ELR (cell line): ENCODE results near the gene TMEM117.
"Not testable (repeated sequence)": the region's sequence is repeated elsewhere in the genome, so short reads cannot be mapped to it uniquely, and the experiment has no call there.

Experiments
- DNase-seq: peaks from one replicate; pipeline ENCODE4 v3.0.0-alpha.2; 2015; ENCODE audit warnings: low read depth

TMEM117 gene

DNA sequence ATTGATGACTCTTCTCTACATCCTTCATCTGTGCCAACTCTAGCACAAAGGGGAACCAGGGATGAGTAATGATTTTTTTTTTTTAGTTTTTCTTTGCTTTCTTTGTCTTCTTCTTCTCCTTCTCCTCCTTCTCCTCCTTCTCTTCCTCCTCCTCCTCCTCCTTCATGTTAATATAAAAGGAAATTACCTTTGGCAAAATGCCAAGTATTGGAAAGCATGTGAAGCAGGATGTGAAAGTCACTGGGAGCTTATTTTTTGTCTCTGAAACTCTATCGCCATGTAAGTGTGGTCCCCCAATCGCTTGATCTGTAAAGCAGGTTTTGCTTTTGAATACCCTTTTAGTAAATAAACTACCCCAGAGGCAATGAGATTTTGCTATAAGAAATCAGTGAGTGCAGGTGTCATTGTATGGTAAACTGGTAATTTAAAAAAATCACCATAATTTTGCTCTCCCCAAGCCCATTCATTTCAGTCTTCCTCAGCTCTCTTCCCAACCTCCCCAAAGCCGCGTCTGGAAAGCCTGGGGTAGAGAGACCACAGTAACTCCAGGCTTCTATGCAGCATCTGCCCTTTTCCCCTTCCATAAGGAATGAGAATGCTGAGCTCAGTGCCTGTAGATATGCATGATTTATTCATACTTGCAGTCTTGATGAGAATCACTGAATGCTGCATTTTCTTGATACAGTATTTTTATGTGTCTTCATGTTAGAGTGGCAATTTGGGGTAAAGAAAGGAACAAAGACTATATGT lies 388.7 kb downstream of the TMEM117 start:
- no peak for DNase-seq

DNA sequence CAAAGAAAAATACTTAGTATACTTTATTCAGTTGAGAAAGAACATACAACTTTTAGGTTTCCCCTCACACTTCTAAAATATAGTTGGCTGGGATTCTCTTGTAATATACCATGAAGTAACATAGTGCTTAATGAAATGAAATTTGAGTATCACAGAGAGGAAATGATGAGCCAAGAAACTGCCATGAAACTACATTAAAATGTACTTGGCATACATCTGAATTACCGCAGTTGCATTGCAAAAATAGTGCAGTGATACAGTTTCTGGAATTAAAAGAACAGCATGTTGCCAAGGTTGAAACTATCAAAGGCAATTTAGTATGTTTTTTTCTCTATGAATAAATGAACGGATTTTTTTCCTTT lies 389.2 kb downstream of the TMEM117 start:
- DNase-seq: no peak

- no peak for DNase-seq
Measured at GRCh38 chr12:44227616-44228015, 391.7 kb downstream of the TMEM117 start.

DNA sequence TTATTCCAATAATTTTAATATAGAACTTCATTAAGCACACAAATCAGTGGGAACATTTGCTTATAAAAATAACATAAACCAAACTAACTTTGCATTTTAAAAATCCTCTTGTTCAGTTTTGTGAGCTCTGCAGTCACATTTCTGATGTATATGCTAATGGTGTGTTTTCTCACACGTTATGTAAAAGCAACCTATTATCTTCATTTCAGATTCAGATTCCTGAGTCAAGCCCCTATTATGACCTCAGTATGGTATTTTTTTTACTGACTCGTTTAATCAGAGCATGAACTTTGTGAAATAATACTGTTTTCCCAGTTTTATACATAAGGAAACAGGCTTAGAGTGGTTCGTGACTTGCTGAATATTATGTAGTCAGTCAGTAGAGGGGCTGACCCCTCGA lies 394.0 kb downstream of the TMEM117 start:
- no peak for DNase-seq

DNA sequence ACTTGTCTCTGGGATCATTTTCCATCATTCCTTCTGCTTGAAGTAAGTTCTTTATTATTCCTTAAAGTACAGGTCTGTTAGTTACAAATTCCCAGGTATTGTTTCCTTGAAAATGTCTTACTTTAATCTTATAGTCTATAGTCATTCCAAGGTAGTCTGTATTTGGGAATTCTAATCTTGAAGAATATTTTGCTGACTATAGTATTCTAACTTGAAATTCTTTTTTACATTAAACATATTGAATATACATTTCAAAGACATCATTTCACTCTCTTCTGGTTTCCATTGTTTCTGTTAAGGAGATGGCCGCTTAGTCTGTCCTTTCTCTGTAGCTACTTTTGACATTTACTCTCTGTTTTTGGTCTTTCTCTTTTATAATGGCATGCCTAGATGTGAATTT lies 399.8 kb downstream of the TMEM117 start:
- no peak for DNase-seq

DNA sequence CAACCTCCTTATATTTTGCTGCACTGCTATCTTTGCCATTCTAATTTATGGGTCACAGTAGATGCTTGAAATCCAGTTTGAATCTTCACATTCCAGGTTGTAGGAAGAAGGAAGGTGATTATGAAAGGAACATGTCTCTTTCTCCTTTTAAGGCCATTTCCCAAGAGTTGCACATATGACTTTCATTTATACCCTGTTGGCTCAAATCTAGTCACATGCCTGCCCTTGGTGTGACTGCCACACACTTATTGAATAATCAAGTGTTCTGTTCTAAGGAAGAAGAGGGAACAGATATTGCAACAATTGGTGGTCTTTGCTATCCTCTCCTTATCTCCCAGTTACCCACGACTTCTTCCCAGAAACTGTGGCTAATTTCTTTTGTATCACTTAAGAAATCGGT lies 404.3 kb downstream of the TMEM117 start:
- no peak for DNase-seq

DNA sequence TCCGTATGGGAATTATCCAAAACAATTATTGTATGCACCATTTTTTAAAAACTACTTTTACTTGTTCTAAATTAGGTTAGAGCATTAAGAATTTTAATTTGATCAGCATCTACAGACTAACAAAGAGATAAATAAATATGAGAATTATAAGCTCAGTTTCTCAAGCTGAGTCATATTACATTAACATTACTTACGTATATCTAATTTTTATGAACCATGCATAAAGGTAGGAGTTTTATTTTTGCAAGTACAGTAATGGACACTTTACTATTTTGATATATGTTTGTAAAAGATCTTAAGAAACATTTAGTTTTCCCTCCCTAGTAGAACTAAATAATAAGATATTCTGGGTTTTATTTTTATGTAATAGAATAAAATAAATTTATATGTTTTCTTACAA lies 410.1 kb downstream of the TMEM117 start:
- no peak for DNase-seq

- no peak for DNase-seq
Measured at GRCh38 chr12:44246482-44247105, 410.7 kb downstream of the TMEM117 start.

DNA sequence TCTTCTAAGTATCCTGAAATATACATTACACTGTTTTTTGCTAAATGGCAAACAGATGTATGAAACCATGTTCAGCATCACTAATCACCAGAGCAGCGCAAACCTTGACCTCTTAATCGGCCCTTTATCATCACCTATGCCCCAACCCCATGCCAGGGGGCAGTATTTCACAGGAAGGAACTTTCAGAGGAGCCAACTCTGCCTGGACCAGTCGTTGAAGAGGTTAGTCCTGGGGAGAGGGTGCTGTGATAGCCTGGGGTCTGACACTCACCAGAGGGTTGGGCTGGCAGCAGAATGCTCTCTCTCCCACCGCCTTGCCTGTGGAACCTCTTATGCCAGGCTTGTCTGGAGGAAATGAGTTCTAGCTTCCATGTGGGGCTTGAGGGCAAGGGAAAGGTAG lies 411.7 kb downstream of the TMEM117 start:
- DNase-seq: no peak

- no peak for DNase-seq
Measured at GRCh38 chr12:44248436-44248835, 412.6 kb downstream of the TMEM117 start.

GRCh38 chr12:44250440-44250839 lies 414.6 kb downstream of the TMEM117 start:
- DNase-seq: not testable (repeated sequence)

DNA sequence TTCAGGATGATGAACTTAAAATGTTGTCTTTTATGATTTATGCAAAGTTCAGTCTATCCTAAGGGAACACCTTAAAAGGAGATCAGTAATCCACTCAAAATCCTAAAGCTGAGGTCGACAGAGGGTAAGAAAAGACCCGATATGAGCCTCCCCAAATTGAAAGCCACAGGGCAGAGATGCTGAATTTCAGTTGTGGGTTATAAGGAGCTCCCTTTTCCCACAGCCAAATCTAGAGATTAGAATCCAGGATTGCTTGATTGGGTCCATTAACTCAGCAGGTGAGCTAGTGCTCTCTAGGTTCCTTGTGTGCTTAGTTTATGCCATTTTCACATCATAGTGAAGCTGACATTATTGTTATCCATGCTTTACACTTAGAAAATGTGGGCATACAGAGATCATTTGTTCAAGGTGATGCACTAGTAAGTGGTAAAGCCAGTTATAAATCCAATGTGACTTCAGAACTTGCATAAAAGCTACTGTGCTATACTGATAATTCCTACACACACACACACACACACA lies 417.5 kb downstream of the TMEM117 start:
- DNase-seq: no peak

- no peak for DNase-seq
Measured at GRCh38 chr12:44258246-44258645, 422.4 kb downstream of the TMEM117 start.

- DNase-seq: no peak
Measured at GRCh38 chr12:44259890-44260289, 424.0 kb downstream of the TMEM117 start.

GRCh38 chr12:44260581-44260980 lies 424.7 kb downstream of the TMEM117 start:
- DNase-seq: no peak

DNA sequence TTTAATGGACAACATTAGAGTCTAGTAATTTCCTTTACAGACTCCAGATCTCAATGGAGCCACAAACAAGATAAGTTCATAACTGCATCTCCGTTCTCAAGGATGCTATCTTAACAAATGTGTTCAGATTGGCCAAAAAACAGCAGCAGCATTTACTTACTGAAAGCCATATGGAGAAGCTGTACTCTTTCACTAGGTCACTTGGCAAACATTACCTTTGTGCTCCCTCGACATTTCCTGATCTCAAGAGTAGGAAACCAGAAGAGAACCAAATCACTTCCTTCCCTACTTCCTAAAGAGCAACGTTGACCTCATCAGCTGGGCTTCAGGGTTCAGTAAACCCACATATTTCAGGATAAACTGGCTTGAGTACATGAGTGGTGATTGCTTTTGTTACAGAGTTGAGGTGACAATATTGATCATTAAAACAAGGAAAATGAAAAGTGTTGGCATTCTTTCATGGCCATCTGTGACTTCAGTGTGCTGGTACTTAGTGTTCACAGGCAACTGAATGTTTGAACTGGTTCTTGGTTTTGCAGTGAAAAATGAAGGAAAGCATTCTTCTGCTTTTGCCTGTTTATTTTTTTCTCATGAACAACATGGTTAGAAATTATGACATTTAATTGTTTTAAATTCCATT lies 449.6 kb downstream of the TMEM117 start:
- no peak for DNase-seq

DNA sequence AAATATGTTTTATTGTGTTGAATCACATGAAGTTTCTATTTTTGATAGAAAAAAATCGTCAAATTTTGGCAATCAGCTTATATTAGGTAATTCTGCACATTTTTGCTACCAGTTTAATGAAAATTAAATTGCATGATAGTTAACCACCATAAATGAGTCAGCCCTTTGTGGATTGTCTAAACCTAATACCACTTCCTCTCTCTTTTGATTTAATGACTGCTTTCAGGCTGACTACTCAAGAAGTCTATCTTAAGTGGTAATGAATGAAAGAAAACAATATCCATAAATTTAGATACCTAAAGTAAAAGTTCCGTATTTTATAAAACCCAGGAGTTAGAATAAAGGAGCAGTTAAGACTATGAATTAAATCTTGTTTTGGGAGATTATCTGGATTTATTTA lies 450.5 kb downstream of the TMEM117 start:
- DNase-seq: peak; percentile 14

GRCh38 chr12:44286821-44287505 lies 451.1 kb downstream of the TMEM117 start:
- no peak for DNase-seq

DNA sequence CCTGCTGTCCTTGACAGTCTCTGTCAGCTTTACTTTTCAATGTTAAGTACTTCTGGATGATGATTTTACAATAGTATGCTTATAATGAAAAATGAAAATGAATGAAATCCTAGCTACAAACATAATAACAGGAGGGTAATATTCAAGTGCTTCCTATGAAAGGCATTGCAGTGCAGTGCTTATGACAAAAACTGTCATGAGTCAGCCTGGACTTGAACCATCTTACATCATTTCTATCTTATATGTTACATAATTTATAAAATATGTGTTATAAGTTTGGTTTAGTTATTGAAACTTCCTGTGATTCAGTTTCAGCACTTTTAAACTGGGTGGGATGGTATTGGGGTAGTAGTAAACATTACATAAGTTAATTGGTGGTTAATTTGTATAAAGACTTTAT lies 451.7 kb downstream of the TMEM117 start:
- no peak for DNase-seq

- no peak for DNase-seq
Measured at GRCh38 chr12:44294649-44295048, 458.8 kb downstream of the TMEM117 start.

GRCh38 chr12:44295958-44296623 lies 460.2 kb downstream of the TMEM117 start:
- no peak for DNase-seq

GRCh38 chr12:44296624-44297197 lies 460.8 kb downstream of the TMEM117 start:
- DNase-seq: no peak
